Spleen (tissue), 11 donors: ENCODE data around the gene DCAF15. TPM values are rescaled to one million over a fixed set of nuclear protein-coding genes. Genes with fewer than 3 reads are reported as not detected.

Source experiments
- DNase-seq: peaks from one replicate; pipeline ENCODE4 v3.0.0-alpha.2; 2020
- H3K27ac ChIP-seq, 8 donors: fragments of 200-600 bp; sonication (generic) in 7 of 8; 1 replicate in 4 of 8; 2 replicates in 4 of 8; pipeline versions ENCODE4 v1.5.0 to v1.8.0; 2016 to 2021; ENCODE audit warnings: inconsistent platforms in 4 of 8, mild to moderate bottlenecking in 4 of 8, moderate library complexity in 1 of 8
- H3K27me3 ChIP-seq, 7 donors: fragments of 200-600 bp; sonication (generic) in 6 of 7; replicated peaks in 1 of 7; 1 replicate in 4 of 7; 2 replicates in 3 of 7; pipeline versions ENCODE4 v1.5.0 to v1.8.0; 2016 to 2021; ENCODE audit warnings: inconsistent platforms in 3 of 7, mild to moderate bottlenecking in 1 of 7
- H3K36me3 ChIP-seq, 6 donors: fragments of 200-600 bp; sonication (generic) in 5 of 6; 1 replicate in 4 of 6; 2 replicates in 2 of 6; pipeline versions ENCODE4 v1.5.0 to v1.8.0; 2016 to 2021; ENCODE audit warnings: inconsistent platforms in 2 of 6
- H3K4me1 ChIP-seq, 6 donors: fragments of 200-600 bp; sonication (generic) in 5 of 6; 1 replicate in 3 of 6; 2 replicates in 3 of 6; pipeline versions ENCODE4 v1.5.0 to v1.8.0; 2016 to 2021; ENCODE audit warnings: inconsistent platforms in 3 of 6
- H3K4me3 ChIP-seq, 8 donors: fragments of 200-600 bp; sonication (generic) in 7 of 8; 1 replicate in 4 of 8; 2 replicates in 4 of 8; pipeline versions ENCODE4 v1.5.0 to v1.8.0; 2016 to 2021; ENCODE audit warnings: inconsistent platforms in 4 of 8, mild to moderate bottlenecking in 4 of 8, moderate library complexity in 2 of 8
- H3K9me3 ChIP-seq, 8 donors: fragments of 200-600 bp; sonication (generic) in 7 of 8; 1 replicate in 4 of 8; 2 replicates in 4 of 8; pipeline versions ENCODE4 v1.5.0 to v1.8.0; 2016 to 2021; ENCODE audit warnings: inconsistent platforms in 4 of 8
- POLR2A ChIP-seq, 3 donors: fragments of 450-650 bp; IDR thresholded peaks; one replicate each; pipeline ENCODE4 v1.5.1; 2017; ENCODE audit warnings: antibody characterized with exemption in 3 of 3, mild to moderate bottlenecking in 1 of 3
- POLR2AphosphoS5 ChIP-seq, 3 donors: sonication (generic); formaldehyde crosslinking; IDR thresholded peaks; one replicate each; pipeline ENCODE4 v1.5.1; 2017; ENCODE audit warnings: antibody characterized with exemption in 3 of 3
- WGBS, 5 donors: extraction: QIAGEN DNeasy Blood & Tissue Kit in 3 of 5; methylation state at CpG; one replicate each; pipeline versions ENCODE4 v1.1.5 to v1.1.7; 2013 to 2018; 5-methylcytosine and 5-hydroxymethylcytosine counted together
- intact Hi-C: fragments of 100-400 bp; cut with DNase I; formaldehyde crosslinking; loops from one replicate; pipeline ENCODE4 v1.15.0; 2023; ENCODE audit warnings: low total_unique reads
- polyA plus RNA-seq, 3 donors: library from polyadenylated mRNA; stranded (reverse); fragments of 200-250 nt; gene quantifications; one replicate each; pipeline ENCODE4 v1.2.1, GENCODE V29; 2013
- total RNA-seq, 7 donors: library from RNA; depleted of rRNA in 3 of 7; stranded (reverse); fragments of >200 nt in 3 of 7; fragmentation: NEBNext Ultra II Directional in 4 of 7; extraction: Animal tissue kit (Norgen Biotek cat#: 25700) in 4 of 7; gene quantifications; one replicate each; pipeline versions ENCODE4 v1.1.0 to v1.2.1, GENCODE V29; 2016 to 2021
- TF ChIP-seq, protein P1 (sequence below), 11 experiments: fragments of 200-600 bp in 7 of 11; fragments of 450-650 bp in 4 of 11; sonication (generic) in 4 of 11; IDR thresholded peaks in 8 of 11; conservative IDR thresholded peaks in 3 of 11; 1 replicate in 7 of 11; 2 replicates in 4 of 11; pipeline versions ENCODE4 v1.4.0 to v1.8.0; 2016 to 2021; ENCODE audit warnings: antibody characterized with exemption in 11 of 11, inconsistent platforms in 4 of 11, mild to moderate bottlenecking in 1 of 11
- donor health status: healthy with polysubstance abuse.
- donor health status: DM: no; HTN: no; CAD: no; lungs with moderate emphysema.
- donor health status: DM: no; HTN: no; CAD: no.
- donor health status: Bipolar disorder and iron deficiency.
- donor health status: healthy.
- donor health status: DM: no; HTN: no; CAD: no.
- donor health status: DM: yes; HTN: yes; CAD: no.

The DCAF15 gene
- total and polyA plus RNA-seq, 10 donors: 27.7 to 84.9 (median 46.2) TPM

DNA sequence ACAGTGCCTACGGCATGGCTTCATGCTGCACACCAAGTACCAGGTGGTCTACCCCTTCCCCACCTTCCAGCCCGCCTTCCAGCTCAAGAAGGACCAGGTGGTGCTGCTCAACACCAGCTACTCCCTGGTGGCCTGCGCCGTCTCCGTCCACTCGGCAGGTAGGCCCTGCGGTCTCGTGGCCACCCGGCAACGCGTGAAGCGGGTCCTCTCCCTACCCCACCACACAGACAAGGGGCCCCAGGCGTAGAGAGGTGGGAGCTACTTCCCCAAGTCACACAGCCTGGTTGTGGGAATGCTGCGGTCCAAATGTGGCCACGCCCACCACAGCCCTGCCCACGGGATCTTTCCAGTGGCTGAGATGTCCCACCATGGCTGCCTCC lies 4.0 kb downstream of the DCAF15 start:
- intact Hi-C loops: loop anchor here (10.0 kb wide), 1 partner anchor 78 kb away; the partner anchor contains the start of gene IL27RA
- Histone ChIP-seq H3K27me3 (no peaks in the 10 kb centered on the region), H3K36me3 (peaks cover 4 to 74% (median 67%) of the 10 kb centered on the region in 6 donors), H3K9me3 (no peaks in the 10 kb centered on the region), H3K4me3 (no peak overlapping the region), H3K4me1 (peaks cover 15 to 30% (median 22%) of the 10 kb centered on the region in 6 donors), H3K27ac (no peak overlapping the region)
- DNase-seq: no peak
- WGBS, 5 donors: 93 to 96% (median 95%) methylated on average over 12 to 16 of the region's 16 CpGs
- TF ChIP-seq, protein P1, sequence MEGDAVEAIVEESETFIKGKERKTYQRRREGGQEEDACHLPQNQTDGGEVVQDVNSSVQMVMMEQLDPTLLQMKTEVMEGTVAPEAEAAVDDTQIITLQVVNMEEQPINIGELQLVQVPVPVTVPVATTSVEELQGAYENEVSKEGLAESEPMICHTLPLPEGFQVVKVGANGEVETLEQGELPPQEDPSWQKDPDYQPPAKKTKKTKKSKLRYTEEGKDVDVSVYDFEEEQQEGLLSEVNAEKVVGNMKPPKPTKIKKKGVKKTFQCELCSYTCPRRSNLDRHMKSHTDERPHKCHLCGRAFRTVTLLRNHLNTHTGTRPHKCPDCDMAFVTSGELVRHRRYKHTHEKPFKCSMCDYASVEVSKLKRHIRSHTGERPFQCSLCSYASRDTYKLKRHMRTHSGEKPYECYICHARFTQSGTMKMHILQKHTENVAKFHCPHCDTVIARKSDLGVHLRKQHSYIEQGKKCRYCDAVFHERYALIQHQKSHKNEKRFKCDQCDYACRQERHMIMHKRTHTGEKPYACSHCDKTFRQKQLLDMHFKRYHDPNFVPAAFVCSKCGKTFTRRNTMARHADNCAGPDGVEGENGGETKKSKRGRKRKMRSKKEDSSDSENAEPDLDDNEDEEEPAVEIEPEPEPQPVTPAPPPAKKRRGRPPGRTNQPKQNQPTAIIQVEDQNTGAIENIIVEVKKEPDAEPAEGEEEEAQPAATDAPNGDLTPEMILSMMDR (IDR thresholded peaks at IDR 0.05 in 8 of 11, conservative IDR thresholded peaks at IDR 0.05 in 3 of 11): no peak
- TF ChIP-seq POLR2A (IDR thresholded peaks at IDR 0.05) (no peak), POLR2AphosphoS5 (IDR thresholded peaks at IDR 0.05) (peak in 1 of 3 donors; percentile 63)

DNA sequence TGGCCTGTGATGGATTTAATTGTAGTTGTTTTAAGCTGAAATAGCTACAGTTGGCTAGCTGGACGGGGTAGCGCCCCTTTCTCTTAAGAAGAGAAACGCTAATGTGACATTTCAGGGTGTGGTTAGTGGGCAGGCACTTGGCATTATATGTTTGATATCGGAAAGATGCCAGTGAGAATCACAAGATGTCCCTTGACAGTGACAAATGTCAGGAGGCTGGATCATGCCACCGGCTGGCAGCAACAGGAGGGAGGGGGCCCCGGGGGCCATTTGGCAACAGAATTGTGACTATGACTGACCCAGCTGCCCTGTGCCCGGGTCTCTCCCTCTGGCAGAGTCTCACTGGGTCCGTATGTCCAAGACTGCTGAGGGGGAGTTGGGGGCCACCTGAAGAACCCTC lies 4.7 kb downstream of the DCAF15 start:
- Histone ChIP-seq H3K27ac (no peak overlapping the region), H3K36me3 (peaks cover 4 to 81% (median 74%) of the 10 kb centered on the region in 6 donors), H3K27me3 (no peaks in the 10 kb centered on the region), H3K4me1 (peaks cover 11 to 23% (median 16%) of the 10 kb centered on the region in 6 donors), H3K9me3 (no peaks in the 10 kb centered on the region), H3K4me3 (no peak overlapping the region)
- TF ChIP-seq POLR2AphosphoS5 (IDR thresholded peaks at IDR 0.05): no peak
- no peak for TF ChIP-seq POLR2A (IDR thresholded peaks at IDR 0.05)
- TF ChIP-seq, protein P1 (IDR thresholded peaks at IDR 0.05 in 8 of 11, conservative IDR thresholded peaks at IDR 0.05 in 3 of 11): no peak
- DNase-seq: no peak
- WGBS, 5 donors: 84 to 94% (median 94%) methylated on average over 8 of the region's 8 CpGs
- intact Hi-C loops: loop anchor here (10.0 kb wide), 1 partner anchor 78 kb away; the partner anchor contains the start of gene IL27RA

DNA sequence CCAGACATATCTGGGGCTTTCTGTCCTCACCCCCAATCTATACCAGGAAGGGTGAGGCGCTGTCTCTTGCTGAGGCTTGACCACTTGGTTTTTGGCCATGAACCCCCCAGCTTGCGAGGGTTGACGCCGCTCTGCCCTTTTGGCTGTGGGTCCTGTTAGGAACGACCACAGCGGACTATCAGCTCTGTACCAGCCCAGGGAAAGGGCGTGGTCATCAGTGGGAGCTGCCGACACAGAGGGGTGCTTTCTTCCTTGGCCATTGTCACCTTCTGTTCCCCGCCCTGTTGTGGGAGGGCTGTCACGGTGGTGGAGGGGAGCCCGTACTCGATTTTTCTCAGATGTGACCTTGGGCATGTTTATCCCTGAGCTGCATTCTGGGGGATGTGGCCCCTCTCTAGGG lies 5.7 kb downstream of the DCAF15 start:
- Histone ChIP-seq H3K9me3 (no peaks in the 10 kb centered on the region), H3K27me3 (no peaks in the 10 kb centered on the region), H3K27ac (no peak overlapping the region), H3K4me1 (peaks cover 9 to 19% (median 13%) of the 10 kb centered on the region in 6 donors), H3K36me3 (peaks cover 4 to 91% (median 84%) of the 10 kb centered on the region in 6 donors), H3K4me3 (no peak overlapping the region)
- no peak for DNase-seq
- TF ChIP-seq, protein P1 (IDR thresholded peaks at IDR 0.05 in 8 of 11, conservative IDR thresholded peaks at IDR 0.05 in 3 of 11): no peak
- TF ChIP-seq POLR2A (IDR thresholded peaks at IDR 0.05) (no peak), POLR2AphosphoS5 (IDR thresholded peaks at IDR 0.05) (no peak)
- 74 to 89% (median 84%) methylated on average over 12 of the region's 12 CpGs for WGBS, 5 donors
- intact Hi-C loops: loop anchor here (10.0 kb wide), 1 partner anchor 77 kb away; the partner anchor contains the start of gene IL27RA

DNA sequence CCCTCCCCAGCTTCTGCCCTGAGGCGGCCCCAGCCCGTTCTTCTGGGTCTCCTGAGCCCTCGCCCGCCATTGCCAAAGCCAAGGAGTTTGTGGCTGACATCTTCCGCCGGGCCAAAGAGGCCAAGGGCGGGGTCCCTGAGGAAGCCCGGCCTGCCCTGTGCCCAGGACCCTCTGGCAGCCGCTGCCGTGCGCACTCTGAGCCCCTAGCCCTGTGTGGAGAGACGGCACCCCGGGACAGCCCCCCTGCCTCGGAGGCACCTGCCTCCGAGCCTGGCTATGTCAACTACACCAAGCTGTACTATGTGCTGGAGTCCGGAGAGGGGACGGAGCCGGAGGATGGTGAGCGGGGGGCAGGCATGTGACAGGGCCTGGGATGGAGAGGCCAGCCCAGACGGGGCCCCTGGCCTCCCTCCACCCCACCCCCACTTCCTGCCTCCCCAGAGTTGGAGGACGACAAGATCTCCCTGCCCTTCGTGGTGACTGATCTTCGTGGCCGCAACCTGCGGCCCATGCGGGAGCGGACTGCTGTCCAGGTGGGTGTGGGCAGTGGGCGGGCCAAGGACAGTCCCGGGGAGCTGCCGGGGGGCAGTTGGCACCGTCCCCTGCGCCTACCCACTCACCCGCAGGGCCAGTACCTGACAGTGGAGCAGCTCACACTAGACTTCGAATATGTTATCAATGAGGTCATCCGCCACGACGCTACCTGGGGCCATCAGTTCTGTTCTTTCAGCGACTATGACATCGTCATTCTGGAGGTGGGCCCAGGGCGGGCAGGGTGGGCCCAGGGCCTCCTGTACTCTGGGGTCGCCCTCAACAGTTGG lies 7.0 kb downstream of the DCAF15 start:
- TF ChIP-seq POLR2AphosphoS5 (IDR thresholded peaks at IDR 0.05): peak in 1 of 3 donors; percentile 63
- TF ChIP-seq, protein P1 (IDR thresholded peaks at IDR 0.05 in 8 of 11, conservative IDR thresholded peaks at IDR 0.05 in 3 of 11): no peak
- TF ChIP-seq POLR2A (IDR thresholded peaks at IDR 0.05): no peak
- Histone ChIP-seq H3K9me3 (no peaks in the 10 kb centered on the region), H3K36me3 (peaks cover 4 to 100% (median 96%) of the 10 kb centered on the region in 6 donors), H3K27ac (no peak overlapping the region), H3K4me1 (peaks cover 0 to 6% (median under 1%) of the 10 kb centered on the region in 6 donors), H3K4me3 (no peak overlapping the region), H3K27me3 (no peaks in the 10 kb centered on the region)
- intact Hi-C loops: loop anchor here (10.0 kb wide), 1 partner anchor 75 kb away; the partner anchor contains the start of gene IL27RA
- DNase-seq: no peak
- WGBS, 5 donors: 86 to 90% (median 88%) methylated on average over 23 to 41 of the region's 41 CpGs
